HL-60/S4 (cell line): ENCODE measurements around the gene MX1.
"Not testable (repeated sequence)": the region's sequence is repeated elsewhere in the genome, so short reads cannot be mapped to it uniquely, and the experiment has no call there.

Source experiments
- in situ Hi-C: fragments of 300-500 bp; cut with MboI; formaldehyde crosslinking; loops from 2 replicates; pipeline ENCODE4 v1.14.3; 2022; ENCODE audit warnings: low sequenced_read_pairs

Gene MX1

DNA sequence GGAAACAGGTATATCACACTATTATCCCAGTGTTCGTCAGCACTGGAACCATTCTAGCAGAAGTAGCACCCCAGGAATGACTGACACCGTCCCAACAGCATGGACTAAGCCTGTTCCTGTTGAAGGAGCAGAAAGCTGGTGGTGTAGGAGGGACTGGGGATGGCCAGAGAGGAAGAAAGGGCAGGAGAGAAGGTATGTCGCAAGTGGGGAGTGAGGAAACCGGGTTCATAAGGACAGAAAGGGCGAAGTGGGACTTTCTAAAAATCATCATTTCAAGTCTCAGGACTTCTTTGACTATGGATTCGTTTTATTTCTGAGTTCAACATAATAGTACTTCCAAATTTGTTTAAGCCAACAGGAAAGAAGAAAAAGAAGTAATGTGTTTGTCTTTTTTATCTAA, 19.7 kb upstream of the MX1 start:
- in situ Hi-C loops: no loop called here

DNA sequence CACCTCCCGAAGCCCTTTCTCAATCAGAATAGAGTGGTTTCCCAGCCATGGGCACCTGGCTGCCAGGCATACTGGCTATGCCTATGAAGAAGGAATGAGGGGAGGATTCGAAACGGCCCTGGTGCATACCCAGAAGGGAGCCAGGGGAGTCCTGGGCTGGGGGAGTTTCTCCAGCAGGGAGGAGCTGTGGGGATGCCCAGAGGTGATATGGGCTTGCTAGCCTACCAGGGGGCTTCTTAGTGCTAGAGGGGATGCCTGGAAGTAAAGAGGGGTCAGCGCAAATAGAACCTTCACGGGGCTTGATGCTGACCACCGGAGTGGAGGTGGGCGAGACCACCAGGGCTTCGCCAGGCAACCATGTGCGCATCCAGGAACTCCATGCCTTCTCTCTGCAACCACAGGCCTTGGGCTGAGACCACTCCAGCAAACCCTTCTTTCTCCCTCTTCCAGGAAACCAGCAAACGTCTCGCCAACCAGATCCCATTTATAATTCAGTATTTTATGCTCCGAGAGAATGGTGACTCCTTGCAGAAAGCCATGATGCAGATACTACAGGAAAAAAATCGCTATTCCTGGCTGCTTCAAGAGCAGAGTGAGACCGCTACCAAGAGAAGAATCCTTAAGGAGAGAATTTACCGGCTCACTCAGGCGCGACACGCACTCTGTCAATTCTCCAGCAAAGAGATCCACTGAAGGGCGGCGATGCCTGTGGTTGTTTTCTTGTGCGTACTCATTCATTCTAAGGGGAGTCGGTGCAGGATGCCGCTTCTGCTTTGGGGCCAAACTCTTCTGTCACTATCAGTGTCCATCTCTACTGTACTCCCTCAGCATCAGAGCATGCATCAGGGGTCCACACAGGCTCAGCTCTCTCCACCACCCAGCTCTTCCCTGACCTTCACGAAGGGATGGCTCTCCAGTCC, 18.2 kb upstream of the MX1 start:
- in situ Hi-C loops: no loop called here

DNA sequence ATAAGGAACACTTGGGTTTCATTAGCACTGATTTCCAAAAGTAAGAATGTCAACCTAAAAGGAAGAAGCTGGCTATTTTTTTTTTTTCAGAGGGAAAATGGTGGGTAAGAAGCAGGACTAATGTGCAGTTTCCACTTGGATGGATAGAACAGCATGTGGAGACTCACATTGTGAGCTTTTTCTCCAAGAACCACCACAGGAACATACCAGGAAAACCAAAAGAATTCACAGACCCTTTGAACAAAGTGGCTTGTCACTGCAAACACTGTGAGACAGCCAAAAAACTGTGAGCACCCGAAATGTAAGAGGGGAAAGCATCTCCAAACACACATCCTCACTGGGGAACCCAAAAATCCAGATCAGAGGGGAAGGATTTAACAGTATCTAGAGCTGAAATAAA, 15.7 kb upstream of the MX1 start:
- in situ Hi-C loops: no loop called here

DNA sequence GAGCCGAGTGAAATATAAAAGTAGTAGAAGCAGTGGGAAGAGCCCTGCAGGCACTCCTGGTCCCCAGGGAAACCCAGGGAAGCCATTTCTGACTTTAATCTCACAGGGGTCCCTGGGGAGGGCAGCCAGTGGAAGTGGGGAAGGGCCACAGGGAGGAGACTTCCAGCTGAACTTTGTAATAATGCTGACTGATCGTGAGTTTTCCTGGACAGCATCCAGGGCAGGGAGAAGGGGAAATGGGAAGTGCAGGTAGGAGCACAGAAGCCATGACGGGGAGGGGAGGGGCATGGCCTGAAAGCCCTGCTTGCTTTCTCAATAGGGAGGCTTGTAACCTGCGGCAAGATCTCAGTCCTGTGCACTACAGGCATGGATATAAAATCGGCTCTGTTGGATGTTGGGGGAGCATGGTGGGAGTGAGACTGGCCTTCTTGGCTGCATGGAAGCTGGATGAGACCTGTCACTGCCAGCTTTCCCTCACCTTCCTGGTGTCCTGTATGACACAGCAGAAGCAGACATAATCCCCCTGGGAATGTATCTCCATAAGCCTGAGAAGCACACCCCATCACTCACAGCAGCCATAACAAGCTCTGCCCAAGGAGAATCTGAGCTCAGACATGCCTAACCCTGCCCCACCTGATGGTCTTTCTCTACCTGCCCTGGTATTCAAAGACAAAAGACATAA, 15.1 kb upstream of the MX1 start:
- in situ Hi-C loops: no loop called here

DNA sequence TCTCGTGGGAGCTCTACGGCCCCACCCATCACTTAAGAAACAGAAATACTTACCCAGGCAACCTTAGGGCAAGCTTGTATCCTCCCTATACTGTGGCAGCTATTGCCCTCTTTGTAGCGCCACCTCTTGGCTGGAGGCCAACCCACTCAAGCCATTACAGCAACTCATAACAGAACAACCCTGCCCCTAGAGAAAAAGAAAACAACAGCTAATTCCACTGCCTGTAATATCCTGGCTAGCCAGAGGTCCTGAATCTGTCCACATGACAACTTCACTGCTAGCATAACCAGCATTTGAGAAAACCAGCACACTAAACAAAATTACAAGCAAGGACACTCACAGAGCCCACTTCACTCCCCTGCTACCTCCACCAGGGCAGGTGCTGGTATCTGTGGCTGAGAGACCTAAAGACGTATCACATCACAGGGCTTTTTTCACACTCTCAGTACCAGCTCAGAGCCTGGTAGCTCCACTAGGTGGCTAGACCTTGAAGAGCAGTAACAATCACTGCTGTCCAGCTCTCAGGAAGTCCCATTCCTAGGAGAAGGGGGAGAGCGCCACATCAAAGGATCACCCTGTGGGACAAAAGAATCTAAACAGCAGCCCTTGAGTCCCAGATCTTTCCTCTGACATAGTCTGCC, 14.5 kb upstream of the MX1 start:
- in situ Hi-C loops: no loop called here

DNA sequence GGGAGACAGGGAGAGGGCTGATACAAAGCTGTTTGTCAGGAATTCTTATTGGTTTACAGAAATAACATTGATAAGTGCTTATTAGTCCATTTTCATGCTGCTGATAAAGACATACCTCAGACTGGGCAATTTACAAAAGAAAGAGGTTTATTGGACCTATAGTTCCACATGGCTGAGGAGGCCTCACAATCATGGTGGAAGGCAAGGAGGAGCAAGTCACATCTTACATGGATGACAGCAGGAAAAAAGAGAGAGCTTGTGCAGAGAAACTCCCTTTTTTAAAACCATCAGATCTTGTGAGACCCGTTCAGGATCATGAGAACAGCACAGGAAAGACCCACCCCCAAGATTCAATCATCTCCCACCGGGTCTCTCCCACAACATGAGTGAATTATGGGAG, 8.5 kb upstream of the MX1 start:
- in situ Hi-C loops: not testable (repeated sequence)

DNA sequence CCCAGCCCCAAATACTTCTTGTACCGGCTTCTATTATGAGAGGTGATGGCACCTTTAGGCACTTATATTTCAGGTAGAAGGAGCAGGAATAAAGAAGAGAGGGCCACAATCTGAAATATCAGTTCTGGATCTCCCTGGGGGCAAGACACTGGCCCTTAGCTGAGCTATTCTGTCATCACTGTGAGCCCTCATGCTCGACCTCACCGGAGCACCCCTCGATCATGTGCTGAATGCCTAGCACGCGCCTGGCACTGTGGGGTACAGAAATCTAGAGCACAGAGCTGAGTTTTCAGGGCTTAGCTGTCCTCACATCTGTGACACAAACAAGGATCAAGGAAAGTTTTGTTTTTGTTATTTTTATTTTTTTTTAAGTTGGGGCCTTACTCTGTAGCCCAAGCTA, 7.6 kb upstream of the MX1 start:
- in situ Hi-C loops: no loop called here

DNA sequence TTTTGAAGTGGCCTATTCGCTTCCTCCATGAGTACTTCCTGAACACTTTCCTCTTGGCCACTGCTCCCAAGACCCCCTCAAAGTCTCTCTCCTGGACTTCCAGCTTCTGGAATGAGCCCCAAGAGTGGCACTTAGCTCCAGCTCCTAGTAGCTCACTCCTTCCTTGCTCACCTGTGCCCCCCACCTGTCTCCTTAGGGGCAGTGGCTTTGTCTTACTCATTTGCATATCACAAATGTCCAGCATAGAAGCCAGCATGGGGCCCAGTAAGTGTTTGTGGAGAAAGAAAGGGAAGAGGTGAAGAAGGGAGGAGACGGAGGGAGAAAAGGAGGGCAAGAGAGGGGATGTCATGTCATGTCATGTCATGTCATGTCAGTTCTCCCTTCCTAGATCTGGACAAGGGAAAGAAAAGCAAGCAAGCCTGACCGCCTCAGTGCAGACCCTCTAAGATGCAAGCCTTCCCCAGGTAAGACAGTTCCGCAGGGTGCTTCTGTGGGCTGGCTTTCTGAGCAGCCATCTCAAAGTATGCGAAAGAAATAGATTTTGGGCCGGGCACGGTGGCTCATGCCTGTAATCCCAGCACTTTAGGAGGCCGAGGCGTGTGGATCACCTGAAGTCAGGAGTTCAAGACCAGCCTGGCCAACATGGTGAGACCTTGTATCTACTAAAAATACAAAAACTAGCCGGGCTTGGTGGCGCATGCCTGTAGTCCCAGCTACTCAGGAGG, 6.9 kb upstream of the MX1 start:
- in situ Hi-C loops: no loop called here

DNA sequence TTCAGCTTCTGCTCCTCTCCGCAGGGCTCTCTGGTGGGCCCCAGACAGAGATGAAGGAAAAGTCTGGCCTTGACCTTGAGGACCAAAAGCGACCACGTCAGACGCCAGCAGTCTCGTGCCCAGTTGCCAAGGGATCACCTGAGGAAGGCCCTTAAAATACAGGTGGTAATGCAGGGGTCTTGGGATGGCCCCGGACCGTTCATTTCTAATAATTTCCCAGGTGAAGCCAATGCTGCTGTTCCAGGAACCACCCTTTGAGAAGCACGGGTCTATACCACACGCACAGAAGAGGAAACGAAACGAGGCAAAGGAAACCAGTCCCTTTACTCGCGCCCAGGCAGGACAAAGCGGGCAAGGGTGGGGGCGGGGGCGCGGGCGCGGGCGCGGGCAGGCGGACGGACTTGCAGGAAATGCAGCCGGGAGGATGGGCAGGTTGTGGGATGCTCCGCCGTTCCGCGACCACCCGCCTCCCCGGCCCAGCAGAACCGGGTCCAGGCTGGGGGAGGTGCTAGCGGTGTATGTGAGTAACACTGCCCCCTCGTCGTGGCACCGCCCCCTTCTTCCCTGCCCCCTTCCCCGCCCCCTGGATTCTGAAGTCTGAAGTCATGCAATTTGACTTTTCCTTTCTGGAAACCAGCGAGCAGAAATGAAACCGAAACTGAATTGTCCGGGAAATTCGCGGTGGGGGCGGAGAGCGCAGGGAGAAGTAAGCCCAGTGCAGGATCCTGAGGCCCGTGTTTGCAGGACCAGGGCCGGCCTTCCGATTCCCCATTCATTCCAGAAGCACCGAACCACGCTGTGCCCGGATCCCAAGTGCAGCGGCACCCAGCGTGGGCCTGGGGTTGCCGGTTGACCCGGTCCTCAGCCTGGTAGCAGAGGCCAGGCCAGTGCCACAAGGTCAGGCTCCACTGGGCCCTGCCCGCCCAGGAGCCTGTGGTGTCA, 5.8 kb upstream of the MX1 start:
- in situ Hi-C loops: no loop called here

DNA sequence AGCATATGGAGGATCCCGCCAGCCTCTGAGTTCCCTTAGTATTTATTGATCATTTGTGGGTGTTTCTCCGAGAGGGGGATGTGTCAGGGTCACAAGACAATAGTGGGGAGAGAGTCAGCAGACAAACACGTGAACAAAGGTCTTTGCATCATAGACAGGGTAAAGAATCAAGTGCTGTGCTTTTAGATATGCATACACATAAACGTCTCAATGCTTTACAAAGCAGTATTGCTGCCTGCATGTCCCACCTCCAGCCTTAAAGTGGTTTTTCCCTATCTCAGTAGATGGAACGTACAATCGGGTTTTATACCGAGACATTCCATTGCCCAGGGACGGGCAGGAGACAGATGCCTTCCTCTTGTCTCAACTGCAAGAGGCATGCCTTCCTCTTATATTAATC, 5.0 kb upstream of the MX1 start:
- in situ Hi-C loops: not testable (repeated sequence)

DNA sequence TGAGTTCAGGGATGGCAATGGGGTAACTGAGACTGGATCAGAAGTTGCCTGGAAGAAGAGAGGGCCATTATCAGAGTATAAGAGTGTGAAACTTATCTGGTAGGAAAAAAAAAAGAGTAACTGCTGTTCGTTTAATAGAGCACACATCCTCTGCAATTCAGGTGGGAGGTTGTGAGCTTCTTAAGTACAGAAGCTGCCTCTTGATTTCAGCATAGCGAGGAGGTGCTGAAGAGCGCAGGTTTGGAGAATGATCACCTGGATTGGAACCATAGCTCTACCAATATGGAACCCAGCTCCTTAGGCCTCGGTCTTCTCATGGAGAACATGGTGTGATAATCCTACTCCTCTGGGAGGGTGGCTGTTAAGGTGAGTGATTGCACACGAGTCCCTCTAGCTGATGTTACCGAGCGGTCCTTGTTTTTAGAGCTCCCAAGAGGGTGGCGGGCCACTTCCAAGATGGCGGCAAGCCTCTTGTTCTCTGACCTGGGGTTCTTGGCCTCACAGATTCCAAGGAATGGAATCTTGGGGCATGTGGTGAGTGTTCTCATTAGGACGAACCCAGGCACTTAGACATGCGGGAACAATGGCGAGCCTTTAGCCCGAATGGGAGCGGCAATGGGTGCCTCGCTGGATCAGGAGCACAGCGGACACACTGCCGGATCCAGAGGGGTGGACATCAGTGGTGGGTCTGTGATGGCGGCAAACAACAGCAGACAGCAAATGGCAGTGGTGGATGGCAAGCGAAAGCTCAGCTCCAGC, 3.3 kb upstream of the MX1 start:
- in situ Hi-C loops: no loop called here

DNA sequence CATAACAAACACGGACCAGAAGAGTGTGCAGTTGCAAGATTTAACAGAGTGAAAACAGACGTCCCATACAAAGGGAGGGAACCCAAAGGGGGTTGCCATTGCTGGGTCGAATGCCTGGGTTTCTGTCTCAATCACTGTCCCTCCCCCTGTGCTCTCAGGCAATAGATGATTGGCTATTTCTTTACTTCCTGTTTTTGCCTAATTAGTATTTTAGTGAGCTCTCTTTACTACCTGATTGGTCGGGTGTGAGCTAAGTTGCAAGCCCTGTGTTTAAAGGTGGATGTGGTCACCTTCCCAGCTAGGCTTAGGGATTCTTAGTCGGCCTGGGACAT, 2.8 kb upstream of the MX1 start:
- in situ Hi-C loops: not testable (repeated sequence)

DNA sequence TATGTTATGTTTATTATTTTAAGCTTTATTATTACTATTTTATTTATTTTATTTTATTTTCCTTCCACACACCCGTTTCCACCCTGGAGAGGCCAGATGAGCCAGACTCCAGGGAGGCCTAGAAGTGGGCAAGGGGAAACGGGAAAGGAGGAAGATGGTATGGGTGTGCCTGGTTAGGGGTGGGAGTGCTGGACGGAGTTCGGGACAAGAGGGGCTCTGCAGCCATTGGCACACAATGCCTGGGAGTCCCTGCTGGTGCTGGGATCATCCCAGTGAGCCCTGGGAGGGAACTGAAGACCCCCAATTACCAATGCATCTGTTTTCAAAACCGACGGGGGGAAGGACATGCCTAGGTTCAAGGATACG, 468 bp upstream of the MX1 start:
- in situ Hi-C loops: no loop called here

DNA sequence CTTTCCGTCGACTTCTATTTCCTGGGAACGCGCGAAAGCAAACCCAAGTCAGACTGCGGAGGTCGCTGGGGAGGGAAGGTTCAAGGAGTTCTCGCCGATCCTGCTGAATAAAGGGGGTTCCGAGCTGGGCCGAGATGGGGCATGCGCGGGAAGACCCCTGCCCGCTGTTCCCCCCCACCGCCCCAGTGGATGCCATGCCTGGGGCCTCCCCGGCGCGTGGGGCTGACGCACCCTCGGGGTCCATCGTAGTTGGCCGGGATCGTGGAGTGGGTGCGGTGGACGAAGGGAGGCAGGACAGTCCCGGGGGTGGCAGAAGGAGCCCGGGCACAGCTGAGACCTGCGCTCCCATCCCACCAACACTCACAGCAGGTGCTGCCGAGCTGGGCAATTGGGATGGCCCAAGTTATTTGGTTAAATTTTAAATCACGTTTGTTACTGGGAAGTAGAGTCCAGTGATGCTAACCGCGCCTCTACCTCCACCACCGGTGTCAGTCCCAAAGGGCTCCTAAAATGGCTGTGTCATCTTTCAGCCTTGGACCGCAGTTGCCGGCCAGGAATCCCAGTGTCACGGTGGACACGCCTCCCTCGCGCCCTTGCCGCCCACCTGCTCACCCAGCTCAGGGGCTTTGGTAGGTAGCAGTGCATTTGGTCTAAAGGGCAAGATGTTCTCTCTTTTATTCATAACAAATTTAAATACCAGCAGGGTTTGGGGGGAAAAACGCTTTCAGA, 801 bp downstream of the MX1 start:
- in situ Hi-C loops: no loop called here

DNA sequence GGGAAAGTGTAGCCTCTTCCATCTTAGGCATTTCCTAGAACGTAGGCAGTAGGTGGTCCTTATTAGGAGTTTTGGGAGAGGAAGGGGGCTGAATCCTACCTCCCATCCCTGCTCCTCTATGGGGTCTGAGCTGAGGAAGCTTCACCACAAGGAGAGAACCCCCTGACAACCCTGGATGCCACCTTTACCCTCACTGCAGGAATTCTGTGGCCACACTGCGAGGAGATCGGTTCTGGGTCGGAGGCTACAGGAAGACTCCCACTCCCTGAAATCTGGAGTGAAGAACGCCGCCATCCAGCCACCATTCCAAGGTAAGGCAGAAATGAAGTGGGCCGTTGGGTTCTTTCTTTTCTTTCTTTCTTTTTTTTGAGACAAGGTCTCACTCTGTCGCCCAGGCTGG, 1.5 kb downstream of the MX1 start:
- in situ Hi-C loops: no loop called here

DNA sequence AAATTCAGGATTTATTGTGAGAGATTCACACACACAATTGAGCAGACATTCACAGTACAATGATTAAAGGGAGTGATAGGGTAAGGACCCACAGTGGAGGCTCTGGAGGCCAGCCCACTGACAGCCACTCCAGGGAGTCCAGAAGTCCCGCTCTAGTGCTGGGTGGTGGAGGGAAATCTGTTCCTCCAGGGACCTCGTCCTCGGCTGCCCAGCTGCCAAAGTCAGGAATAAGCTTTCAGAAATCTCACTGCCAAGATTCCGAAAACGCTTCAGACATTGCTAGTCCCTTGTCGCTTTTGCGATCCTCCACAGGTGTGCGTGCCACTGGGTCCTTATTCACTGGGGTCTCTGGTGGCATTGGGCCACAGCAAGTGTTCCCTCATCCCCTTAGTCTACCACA, 2.3 kb downstream of the MX1 start:
- in situ Hi-C loops: no loop called here

DNA sequence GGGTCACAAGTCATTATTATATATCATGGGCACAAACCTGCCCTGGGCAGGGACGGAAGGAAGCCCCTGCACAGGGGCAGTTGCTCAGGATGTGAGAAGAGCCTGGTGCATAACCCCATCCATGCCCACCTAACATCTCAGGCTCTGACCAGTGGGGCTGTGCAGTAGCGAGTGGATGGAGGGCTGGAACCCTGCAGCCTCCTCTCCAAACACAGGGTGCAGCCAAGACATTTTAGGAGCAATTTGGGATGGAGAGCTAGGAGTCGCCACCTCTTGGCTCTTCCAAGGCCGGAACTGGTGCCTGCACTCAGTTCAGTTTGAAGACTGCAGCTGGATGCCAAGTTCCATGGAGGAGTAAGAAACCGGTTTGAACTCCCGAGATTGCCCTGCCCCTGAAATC, 2.8 kb downstream of the MX1 start:
- in situ Hi-C loops: no loop called here

DNA sequence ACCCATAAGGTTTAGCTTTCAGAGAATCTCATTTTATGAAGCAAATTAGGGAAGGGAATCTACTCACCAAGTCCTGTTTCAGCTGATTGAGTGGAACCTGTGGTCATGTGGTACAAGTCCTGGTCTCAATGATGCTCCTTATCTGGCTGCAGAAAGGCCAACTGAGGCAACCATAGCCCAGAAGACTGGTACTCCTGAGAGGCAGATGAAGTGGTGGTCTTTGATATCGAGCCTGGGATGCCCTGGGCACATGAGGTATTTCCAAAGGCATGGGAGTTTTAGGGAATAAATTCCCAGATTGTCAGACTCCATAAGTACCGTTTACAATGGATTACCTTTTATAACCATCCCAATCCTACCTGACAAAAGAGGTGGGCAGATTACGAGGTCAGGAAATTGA, 3.3 kb downstream of the MX1 start:
- in situ Hi-C loops: no loop called here

DNA sequence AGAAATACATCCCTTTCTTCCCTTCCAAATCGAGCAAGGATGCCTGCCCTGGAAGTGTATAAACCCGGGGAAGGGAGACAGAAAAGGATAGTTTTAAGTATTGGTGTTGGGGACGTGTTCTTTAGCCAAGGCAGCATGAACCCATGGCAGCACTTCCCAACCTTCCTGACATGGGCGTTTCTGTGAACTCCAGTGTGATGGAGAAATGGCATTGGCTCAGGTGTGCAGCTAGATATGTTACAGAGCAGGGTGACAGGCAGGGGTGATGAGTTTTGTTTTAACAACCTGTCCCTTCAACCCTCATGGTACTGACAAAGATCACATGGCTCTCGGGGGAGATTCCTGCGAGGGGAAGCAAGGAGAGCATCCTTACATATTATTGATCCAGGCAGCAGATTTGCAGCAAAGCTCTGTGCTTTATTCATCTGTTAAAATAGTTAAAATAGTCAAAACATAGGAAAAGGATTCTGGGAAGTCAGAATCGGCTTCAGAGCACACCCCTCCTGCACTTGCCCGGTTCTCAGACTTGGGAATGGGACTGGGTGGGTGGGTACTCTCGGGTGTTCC, 4.0 kb downstream of the MX1 start:
- in situ Hi-C loops: no loop called here
